Measurements from ENCODE around the gene WDR27. TPM values are rescaled to one million over a fixed set of nuclear protein-coding genes. Genes with fewer than 3 reads are reported as not detected.

WDR27 gene
- total RNA-seq, 1 donor from 2014 or later, result 16.8 TPM

DNA sequence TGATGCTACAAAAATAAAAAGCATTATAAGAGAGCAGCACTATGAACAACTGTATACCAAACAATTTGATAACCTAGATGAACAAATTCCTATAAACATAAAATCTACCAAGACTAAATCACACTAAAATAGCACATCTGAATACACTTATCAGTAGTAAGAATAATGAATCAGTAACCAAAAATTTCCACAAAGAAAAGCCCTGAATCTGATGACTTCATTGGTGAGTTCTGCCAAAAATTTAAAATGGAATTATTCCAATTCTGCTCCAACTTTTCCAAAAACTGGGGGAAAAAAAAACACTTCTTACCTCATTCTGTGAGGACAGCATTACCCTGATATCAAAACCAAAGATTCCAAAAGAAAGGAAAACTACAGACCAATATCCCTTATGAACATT lies 206.2 kb downstream of the WDR27 start:
- Histone ChIP-seq H3K27me3 (ENCODE audit: control insufficient read depth, insufficient read depth, low read length) (no peaks in the 10 kb centered on the region), H3K4me3 (ENCODE audit: low read depth, low read length) (no peak overlapping the region), H3K36me3 (ENCODE audit: control insufficient read depth, insufficient read depth, low read length) (no peaks in the 10 kb centered on the region)
- DNase-seq (ENCODE audit: low read depth) (no peak), FAIRE-seq (no peak)
- TF ChIP-seq CTCF (IDR thresholded peaks at IDR 0.05; ENCODE audit: insufficient read depth, low read length, severe bottlenecking), result no peak

GRCh38 chr6:169494038-169494437 lies 207.8 kb downstream of the WDR27 start:
- Histone ChIP-seq H3K36me3 (ENCODE audit: control insufficient read depth, insufficient read depth, low read length) (no peaks in the 10 kb centered on the region), H3K27me3 (ENCODE audit: control insufficient read depth, insufficient read depth, low read length) (no peaks in the 10 kb centered on the region), H3K4me3 (ENCODE audit: low read depth, low read length) (no peak overlapping the region)
- FAIRE-seq (no peak), DNase-seq (ENCODE audit: low read depth) (no peak)
- TF ChIP-seq CTCF (IDR thresholded peaks at IDR 0.05; ENCODE audit: insufficient read depth, low read length, severe bottlenecking), result no peak

DNA sequence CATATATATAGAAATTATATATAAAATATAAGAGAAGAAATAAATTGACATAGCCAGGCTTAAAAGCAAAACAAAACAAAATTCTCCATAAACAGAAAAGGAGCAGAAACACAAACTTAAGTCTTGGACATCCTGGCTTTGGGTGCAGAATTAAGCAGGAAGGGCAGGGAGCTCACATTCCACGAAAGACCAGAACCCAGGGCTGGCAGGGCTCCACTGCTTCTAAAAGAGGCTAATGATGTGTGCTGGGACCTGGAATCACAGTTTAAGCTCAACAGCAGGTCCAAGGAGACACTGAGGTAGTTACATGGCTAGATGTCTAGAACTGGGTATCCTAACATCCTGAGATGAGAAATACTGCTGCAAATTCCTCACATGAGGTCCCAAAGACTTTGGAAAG lies 210.3 kb downstream of the WDR27 start:
- TF ChIP-seq CTCF (IDR thresholded peaks at IDR 0.05; ENCODE audit: insufficient read depth, low read length, severe bottlenecking), result no peak
- FAIRE-seq, result no peak
- H3K36me3 ChIP-seq (ENCODE audit: control insufficient read depth, insufficient read depth, low read length), result no peaks in the 10 kb centered on the region

GRCh38 chr6:169490830-169491229 lies 211.0 kb downstream of the WDR27 start:
- H3K27me3 ChIP-seq (ENCODE audit: control insufficient read depth, insufficient read depth, low read length), result no peaks in the 10 kb centered on the region
- no peak for DNase-seq (ENCODE audit: low read depth)
- no peaks in the 10 kb centered on the region for H3K36me3 ChIP-seq (ENCODE audit: control insufficient read depth, insufficient read depth, low read length)
- FAIRE-seq, result no peak
- H3K4me3 ChIP-seq (ENCODE audit: low read depth, low read length), result no peak overlapping the region
- TF ChIP-seq CTCF (IDR thresholded peaks at IDR 0.05; ENCODE audit: insufficient read depth, low read length, severe bottlenecking), result no peak

More for the DNA sequence above, 210.3 kb downstream of the WDR27 start:
- H3K4me3 ChIP-seq (ENCODE audit: low read depth, low read length), result no peak overlapping the region
- DNase-seq (ENCODE audit: low read depth), result no peak
- no peaks in the 10 kb centered on the region for H3K27me3 ChIP-seq (ENCODE audit: control insufficient read depth, insufficient read depth, low read length)

- DNase-seq (ENCODE audit: low read depth), result no peak
- no peaks in the 10 kb centered on the region for H3K36me3 ChIP-seq (ENCODE audit: control insufficient read depth, insufficient read depth, low read length)
- H3K27me3 ChIP-seq (ENCODE audit: control insufficient read depth, insufficient read depth, low read length), result no peaks in the 10 kb centered on the region
- no peak overlapping the region for H3K4me3 ChIP-seq (ENCODE audit: low read depth, low read length)
- no peak for TF ChIP-seq CTCF (IDR thresholded peaks at IDR 0.05; ENCODE audit: insufficient read depth, low read length, severe bottlenecking)
- FAIRE-seq, result no peak
Measured at GRCh38 chr6:169490246-169490641, 211.6 kb downstream of the WDR27 start.

- FAIRE-seq, result no peak
- no peak for DNase-seq (ENCODE audit: low read depth)
- Histone ChIP-seq H3K36me3 (ENCODE audit: control insufficient read depth, insufficient read depth, low read length) (no peaks in the 10 kb centered on the region), H3K27me3 (ENCODE audit: control insufficient read depth, insufficient read depth, low read length) (no peaks in the 10 kb centered on the region), H3K4me3 (ENCODE audit: low read depth, low read length) (no peak overlapping the region)
- no peak for TF ChIP-seq CTCF (IDR thresholded peaks at IDR 0.05; ENCODE audit: insufficient read depth, low read length, severe bottlenecking)
Measured at GRCh38 chr6:169489563-169490245, 212.1 kb downstream of the WDR27 start.
